K562 (cell line): ENCODE results near the gene HAPLN3. TPM values are rescaled to one million over a fixed set of nuclear protein-coding genes. Genes with fewer than 3 reads are reported as not detected.

Experiments used
- ATAC-seq: fragments of 200-7000 bp; cut with Tn5 transposase; 3 replicates; pipeline ENCODE4 v1.9.1; 2020; ENCODE audit warnings: moderate library complexity
- BruUV-seq: library from RNA; stranded (reverse); fragments of 400-500 nt; replicated peaks from 2 replicates; lab custom pipeline; 2021; lab: Mats Ljungman, UMichigan
- CTCF ChIA-PET: fragments of 300-600 bp; formaldehyde crosslinking; extraction: SDS; loops from one replicate; lab custom pipeline; 2021; ENCODE audit warnings: low intra/inter-chr PET ratio; lab: Yijun Ruan, JAX
- POLR2A ChIA-PET: fragments of 300-600, 350-650 bp; sonication (Branson Sonifier 250); formaldehyde crosslinking; extraction: SDS; loops from one replicate; lab custom pipeline; 2021; ENCODE audit warnings: antibody characterized with exemption, inconsistent platforms; lab: Yijun Ruan, JAX
- DNase-seq, 4 experiments: peaks; one replicate each; pipeline versions ENCODE4 v3.0.0 to v3.0.0-alpha.2; 2011 to 2018; ENCODE audit warnings: low spot score in 3 of 4, mixed read lengths in 3 of 4; ENCODE audit errors: extremely low read depth in 1 of 4
- FAIRE-seq: peaks from 2 replicates; lab custom pipeline; 2011; peaks lifted over from hg19 to GRCh38; lab: Jason Lieb, UNC
- H2AFZ ChIP-seq: 2 replicates; pipeline ENCODE4 v1.6.0; 2011; ENCODE audit warnings: low read depth, low read length, control low read depth, inconsistent platforms
- H3K27ac ChIP-seq: fragments of 200-600 bp; 3 replicates; pipeline ENCODE4 v1.8.0; 2011; ENCODE audit warnings: low read depth, mild to moderate bottlenecking, control low read depth, inconsistent platforms, low read length, moderate library complexity, mixed read lengths; ENCODE audit errors: extremely low read depth
- H3K27me3 ChIP-seq, 2 experiments: fragments of 300-600 bp in 1 of 2; 2 replicates in 1 of 2; 3 replicates in 1 of 2; pipeline versions ENCODE4 v1.6.0 to v1.8.0; 2011; ENCODE audit warnings: inconsistent platforms in 2 of 2, low read length in 2 of 2, mild to moderate bottlenecking in 1 of 2, mixed read lengths in 1 of 2, moderate library complexity in 1 of 2; ENCODE audit not compliant: control insufficient read depth in 2 of 2, insufficient read depth in 2 of 2
- H3K36me3 ChIP-seq: fragments of 300-600 bp; 3 replicates; pipeline ENCODE4 v1.8.0; 2011; ENCODE audit warnings: mild to moderate bottlenecking, low read length, inconsistent platforms; ENCODE audit not compliant: control insufficient read depth, insufficient read depth
- H3K4me1 ChIP-seq, 2 experiments: fragments of 200-600 bp in 1 of 2; replicated peaks in 1 of 2; 2 replicates in 1 of 2; 3 replicates in 1 of 2; pipeline versions ENCODE4 v1.5.1 to v1.8.0; 2011; ENCODE audit warnings: inconsistent platforms in 2 of 2, low read length in 2 of 2, mild to moderate bottlenecking in 1 of 2, mixed read lengths in 1 of 2, moderate library complexity in 1 of 2; ENCODE audit not compliant: control insufficient read depth in 2 of 2, insufficient read depth in 2 of 2
- H3K4me2 ChIP-seq: 2 replicates; pipeline ENCODE4 v1.6.1; 2011; ENCODE audit warnings: low read length, control low read depth, inconsistent platforms, mixed read lengths; ENCODE audit not compliant: insufficient read depth
- H3K4me3 ChIP-seq: fragments of 200-600 bp; sonication (generic), shearing (Covaris generic); 2 replicates; pipeline ENCODE4 v1.5.1; 2016; ENCODE audit warnings: control low read depth, inconsistent platforms
- H3K79me2 ChIP-seq: fragments of 200-600 bp; 3 replicates; pipeline ENCODE4 v1.8.0; 2011; ENCODE audit warnings: low read length, inconsistent platforms; ENCODE audit not compliant: control insufficient read depth, insufficient read depth
- H3K9ac ChIP-seq, 2 experiments: 2 replicates each; pipeline versions ENCODE4 v1.6.0 to v1.6.1; 2011; ENCODE audit warnings: low read depth in 2 of 2, low read length in 2 of 2, control low read depth in 1 of 2, inconsistent platforms in 1 of 2, mild to moderate bottlenecking in 1 of 2, mixed read lengths in 1 of 2; ENCODE audit not compliant: insufficient read depth in 1 of 2
- H3K9me1 ChIP-seq: one replicate; pipeline ENCODE4 v1.6.0; 2011; ENCODE audit warnings: inconsistent platforms, mild to moderate bottlenecking, low read length, moderate library complexity; ENCODE audit not compliant: control insufficient read depth, insufficient read depth
- H3K9me3 ChIP-seq: replicated peaks from 2 replicates; pipeline ENCODE4 v1.5.1; 2011; ENCODE audit warnings: low read depth, low read length, inconsistent platforms; ENCODE audit not compliant: control insufficient read depth, insufficient read depth
- H4K20me1 ChIP-seq: replicated peaks from 2 replicates; pipeline ENCODE4 v1.6.1; 2011; ENCODE audit warnings: low read length, inconsistent platforms, mixed read lengths; ENCODE audit not compliant: control insufficient read depth, insufficient read depth
- ARNT ChIP-seq, 2 experiments: fragments of 450-650 bp; IDR thresholded peaks; 2 replicates each; pipeline ENCODE4 v1.6.1; 2016; ENCODE audit warnings: mild to moderate bottlenecking in 1 of 2
- CXXC5 ChIP-seq: fragments of 250-450 bp; sonication (Bioruptor Pico); IDR thresholded peaks from 2 replicates; pipeline ENCODE4 v1.8.0; 2022; ENCODE audit warnings: inconsistent platforms, mild to moderate bottlenecking, moderate library complexity
- DMBX1 ChIP-seq: fragments of 250-450 bp; sonication (Bioruptor Pico); IDR thresholded peaks from 2 replicates; pipeline ENCODE4 v1.8.0; 2022; ENCODE audit warnings: inconsistent platforms, mild to moderate bottlenecking, moderate library complexity, borderline replicate concordance
- GATAD2B ChIP-seq: fragments of 450-650 bp; IDR thresholded peaks from 2 replicates; pipeline ENCODE4 v1.6.1; 2017; ENCODE audit warnings: mild to moderate bottlenecking, borderline replicate concordance
- NUFIP1 ChIP-seq: fragments of 450-650 bp; IDR thresholded peaks from 2 replicates; pipeline ENCODE4 v1.6.1; 2018; ENCODE audit not compliant: partially characterized antibody
- RFX1 ChIP-seq: fragments of 450-650 bp; IDR thresholded peaks from 2 replicates; pipeline ENCODE4 v1.6.1; 2016; ENCODE audit warnings: mild to moderate bottlenecking, moderate library complexity
- TOE1 ChIP-seq, 2 experiments: fragments of 450-650 bp in 1 of 2; sonication (generic) in 1 of 2; formaldehyde crosslinking in 1 of 2; IDR thresholded peaks; 2 replicates each; pipeline versions ENCODE4 v1.7.1 to v1.8.0; 2016 to 2022; ENCODE audit warnings: borderline replicate concordance in 2 of 2, mild to moderate bottlenecking in 2 of 2, antibody characterized with exemption in 1 of 2, inconsistent platforms in 1 of 2, low read depth in 1 of 2, missing genetic modification reagents in 1 of 2, moderate library complexity in 1 of 2
- ZNF589 ChIP-seq: fragments of 200-800 bp; sonication (Bioruptor generic); IDR thresholded peaks from 2 replicates; pipeline ENCODE4 v1.6.1; 2016; ENCODE audit warnings: low read depth, missing genetic modification characterization, missing compliant biosample characterization
- ZNF785 ChIP-seq: fragments of 250-450 bp; sonication (Bioruptor Pico); IDR thresholded peaks from 2 replicates; pipeline ENCODE4 v1.4.0; 2020; ENCODE audit warnings: mild to moderate bottlenecking
- WGBS: fragments of 100-300 bp; shearing (Covaris generic); methylation state at CpG from one replicate; pipeline ENCODE4 v1.1.6; 2016; ENCODE audit warnings: low coverage, mixed read lengths; ENCODE audit not compliant: insufficient coverage; ENCODE audit errors: missing lambda C conversion rate; 5-methylcytosine and 5-hydroxymethylcytosine counted together
- in situ Hi-C: fragments of 300-500 bp; cut with MboI; formaldehyde crosslinking; loops from 4 replicates; pipeline ENCODE4 v1.15.0; 2018; ENCODE audit warnings: inconsistent platforms, mixed read lengths
- intact Hi-C: fragments of 100-400 bp; cut with micrococcal nuclease; formaldehyde crosslinking; loops from 2 replicates; pipeline ENCODE4 v1.14.2; 2022
- polyA plus RNA-seq, 8 experiments: library from polyadenylated mRNA; depleted of rRNA in 4 of 8; stranded (reverse) in 5 of 8; unstranded in 3 of 8; fragments of >200 nt; fragmentation: Nextera tagmentation in 2 of 8; fragmentation: Illumina TruSeq in 1 of 8; extraction: Ambion mirVana in 2 of 8; extraction: Trizol in 1 of 8; gene quantifications; 2 replicates each; pipeline versions ENCODE4 v1.2.1 to v1.2.3, GENCODE V29; 2011 to 2014; ENCODE audit warnings: inconsistent platforms in 1 of 8, missing spikeins in 1 of 8
- total RNA-seq, 7 experiments: library from RNA; depleted of rRNA in 6 of 7; stranded (reverse); fragments of >200 nt in 6 of 7; fragmentation: Illumina TruSeq in 2 of 7; extraction: Trizol in 2 of 7; gene quantifications; 2 replicates each; pipeline versions ENCODE4 v1.2.1 to v1.2.3, GENCODE V29; 2011 to 2021; ENCODE audit warnings: low replicate concordance in 1 of 7
- TF ChIP-seq, protein P1 (sequence below): sonication (generic); formaldehyde crosslinking; IDR thresholded peaks from 2 replicates; pipeline ENCODE4 v1.8.1; 2023; ENCODE audit warnings: mild to moderate bottlenecking, missing genetic modification reagents
- TF ChIP-seq, protein P2 (sequence below): fragments of 250-450 bp; sonication (Bioruptor Pico); IDR thresholded peaks from 2 replicates; pipeline ENCODE4 v1.4.0; 2020; ENCODE audit warnings: borderline replicate concordance
- TF ChIP-seq, protein P3 (sequence below): sonication (generic); formaldehyde crosslinking; IDR thresholded peaks from 2 replicates; pipeline ENCODE4 v1.8.0; 2022; ENCODE audit warnings: mild to moderate bottlenecking, missing genetic modification reagents

The HAPLN3 gene
- total and polyA plus RNA-seq, 9 of the 15 experiments (the other 6 are each of a cell fraction or from before 2014, with no cell fraction given), result 0.04 to 2.4 (median 0.65) TPM

DNA sequence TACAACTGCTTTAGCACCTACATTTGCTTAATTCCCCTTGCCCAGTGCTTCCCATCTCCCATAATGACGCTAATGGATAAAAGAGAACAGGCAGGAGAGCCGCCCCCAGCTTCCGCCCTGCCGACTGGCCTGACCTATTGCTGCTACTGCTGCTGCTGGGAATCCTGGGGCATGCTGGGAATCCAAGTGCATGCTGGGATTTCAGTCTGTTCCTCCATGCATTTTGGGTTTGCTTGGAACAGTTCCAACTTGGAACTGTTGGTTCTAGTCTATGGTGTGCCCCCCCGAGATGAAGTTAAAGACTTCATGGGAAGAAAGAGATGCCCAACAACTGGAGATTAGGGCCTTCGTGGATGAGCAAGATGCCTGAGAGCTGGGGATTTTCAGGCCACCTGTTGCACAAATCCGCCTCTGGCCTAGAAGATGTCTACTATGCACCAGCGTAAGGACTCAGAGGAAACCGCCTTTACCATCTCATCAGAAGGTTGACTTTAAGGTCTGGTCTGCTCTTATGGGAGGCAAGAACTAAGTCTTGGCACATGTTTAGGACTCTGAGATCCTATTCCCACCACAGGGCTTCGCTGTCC is 29.0 kb downstream of the HAPLN3 start:
- ATAC-seq, result no peak
- BruUV-seq, result no TSS peak
- TF ChIP-seq NUFIP1 (no peak), ZNF589 (CRISPR knock-in tag) (no peak), GATAD2B (no peak), ZNF785 (no peak), ARNT (IDR thresholded peaks at IDR 0.05) (0 out of 4 replicates have a peak, but pooled peaks of 1 of the 2 experiments have one; percentile 21), RFX1 (no peak), CXXC5 (CRISPR knock-in tag) (peak; percentile 14; the same call in 1 of the 2 replicates), DMBX1 (peak; percentile 78; the same call in 1 of the 2 replicates), TOE1 (IDR thresholded peaks at IDR 0.05; ENCODE audit: borderline replicate concordance) (no peak), TOE1 (CRISPR knock-in tag; IDR thresholded peaks at IDR 0.05; ENCODE audit: borderline replicate concordance, low read depth) (no peak)
- TF ChIP-seq, protein P1, sequence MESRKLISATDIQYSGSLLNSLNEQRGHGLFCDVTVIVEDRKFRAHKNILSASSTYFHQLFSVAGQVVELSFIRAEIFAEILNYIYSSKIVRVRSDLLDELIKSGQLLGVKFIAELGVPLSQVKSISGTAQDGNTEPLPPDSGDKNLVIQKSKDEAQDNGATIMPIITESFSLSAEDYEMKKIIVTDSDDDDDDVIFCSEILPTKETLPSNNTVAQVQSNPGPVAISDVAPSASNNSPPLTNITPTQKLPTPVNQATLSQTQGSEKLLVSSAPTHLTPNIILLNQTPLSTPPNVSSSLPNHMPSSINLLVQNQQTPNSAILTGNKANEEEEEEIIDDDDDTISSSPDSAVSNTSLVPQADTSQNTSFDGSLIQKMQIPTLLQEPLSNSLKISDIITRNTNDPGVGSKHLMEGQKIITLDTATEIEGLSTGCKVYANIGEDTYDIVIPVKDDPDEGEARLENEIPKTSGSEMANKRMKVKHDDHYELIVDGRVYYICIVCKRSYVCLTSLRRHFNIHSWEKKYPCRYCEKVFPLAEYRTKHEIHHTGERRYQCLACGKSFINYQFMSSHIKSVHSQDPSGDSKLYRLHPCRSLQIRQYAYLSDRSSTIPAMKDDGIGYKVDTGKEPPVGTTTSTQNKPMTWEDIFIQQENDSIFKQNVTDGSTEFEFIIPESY (CRISPR knock-in tag), result no peak
- TF ChIP-seq, protein P2, sequence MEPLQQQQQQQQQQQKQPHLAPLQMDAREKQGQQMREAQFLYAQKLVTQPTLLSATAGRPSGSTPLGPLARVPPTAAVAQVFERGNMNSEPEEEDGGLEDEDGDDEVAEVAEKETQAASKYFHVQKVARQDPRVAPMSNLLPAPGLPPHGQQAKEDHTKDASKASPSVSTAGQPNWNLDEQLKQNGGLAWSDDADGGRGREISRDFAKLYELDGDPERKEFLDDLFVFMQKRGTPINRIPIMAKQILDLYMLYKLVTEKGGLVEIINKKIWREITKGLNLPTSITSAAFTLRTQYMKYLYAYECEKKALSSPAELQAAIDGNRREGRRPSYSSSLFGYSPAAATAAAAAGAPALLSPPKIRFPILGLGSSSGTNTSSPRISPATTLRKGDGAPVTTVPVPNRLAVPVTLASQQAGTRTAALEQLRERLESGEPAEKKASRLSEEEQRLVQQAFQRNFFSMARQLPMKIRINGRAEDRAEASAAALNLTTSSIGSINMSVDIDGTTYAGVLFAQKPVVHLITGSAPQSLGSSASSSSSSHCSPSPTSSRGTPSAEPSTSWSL (CRISPR knock-in tag), result no peak
- TF ChIP-seq, protein P3, sequence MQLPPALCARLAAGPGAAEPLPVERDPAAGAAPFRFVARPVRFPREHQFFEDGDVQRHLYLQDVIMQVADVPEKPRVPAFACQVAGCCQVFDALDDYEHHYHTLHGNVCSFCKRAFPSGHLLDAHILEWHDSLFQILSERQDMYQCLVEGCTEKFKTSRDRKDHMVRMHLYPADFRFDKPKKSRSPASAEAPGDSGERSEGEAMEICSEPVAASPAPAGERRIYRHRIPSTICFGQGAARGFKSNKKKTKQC (CRISPR knock-in tag), result no peak

More for the DNA sequence above, 29.0 kb downstream of the HAPLN3 start:
- H3K4me1 ChIP-seq, result peaks cover 17 to 23% of the 10 kb centered on the region in 2 experiments; a peak in 4 of 5 replicates
- H2AFZ ChIP-seq, result peak overlapping the region; percentile 85
- no peaks in the 10 kb centered on the region for H3K9me3 ChIP-seq
- 78% methylated on average over 10 of the region's 10 CpGs for WGBS
- no peaks in the 10 kb centered on the region for H3K36me3 ChIP-seq
- H3K9me1 ChIP-seq, result peaks cover 2% of the 10 kb centered on the region
- intact Hi-C loops (no loop called here), in situ Hi-C loops (no loop called here)
- H3K9ac ChIP-seq, result peak overlapping the region in 1 of 2 experiments; percentile 37; a peak in 1 of 4 replicates
- FAIRE-seq (no peak), DNase-seq (no peak)
- peak overlapping the region; percentile 58; the same call in 1 of the 2 replicates for H3K4me2 ChIP-seq
- peaks cover 8 to 21% of the 10 kb centered on the region in 2 experiments; a peak in 4 of 5 replicates for H3K27me3 ChIP-seq
- H3K4me3 ChIP-seq, result no peak overlapping the region
- H3K79me2 ChIP-seq, result no peaks in the 10 kb centered on the region
- ChIA-PET CTCF (no interaction called here), POLR2A (interaction anchor here (1.3 kb wide), 1 partner anchor 8 kb away, joined by 3 read pairs; no protein-coding TSS in a partner anchor)
- H4K20me1 ChIP-seq, result no peaks in the 10 kb centered on the region
- peak overlapping the region; percentile 8; the same call in 1 of the 3 replicates for H3K27ac ChIP-seq
